Right forelimb (tissue), 1 donor: ENCODE data around the gene TMEM41B.
"Not testable (repeated sequence)": the region's sequence is repeated elsewhere in the genome, so short reads cannot be mapped to it uniquely, and the experiment has no call there.

ENCODE experiments used
- DNase-seq: peaks from one replicate; pipeline ENCODE4 v3.0.0-alpha.2; 2018

Gene TMEM41B

DNA sequence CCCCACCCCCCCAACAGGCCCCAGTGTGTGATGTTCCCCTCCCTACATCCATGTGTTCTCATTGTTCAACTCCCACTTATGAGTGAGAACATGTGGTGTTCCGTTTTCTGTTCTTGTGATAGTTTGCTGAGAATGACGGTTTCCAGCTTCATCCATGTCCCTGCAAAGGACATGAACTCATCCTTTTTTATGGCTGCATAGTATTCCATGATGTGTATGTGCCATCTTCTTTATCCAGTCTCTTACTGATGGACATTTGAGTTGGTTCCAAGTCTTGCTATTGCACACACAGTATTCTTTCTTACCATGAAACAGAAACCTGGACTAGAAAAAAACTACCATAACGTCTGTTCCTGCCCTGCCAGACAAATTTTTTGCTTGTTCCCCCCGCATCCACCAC lies 56.1 kb downstream of the TMEM41B start:
- not testable (repeated sequence) for DNase-seq

DNA sequence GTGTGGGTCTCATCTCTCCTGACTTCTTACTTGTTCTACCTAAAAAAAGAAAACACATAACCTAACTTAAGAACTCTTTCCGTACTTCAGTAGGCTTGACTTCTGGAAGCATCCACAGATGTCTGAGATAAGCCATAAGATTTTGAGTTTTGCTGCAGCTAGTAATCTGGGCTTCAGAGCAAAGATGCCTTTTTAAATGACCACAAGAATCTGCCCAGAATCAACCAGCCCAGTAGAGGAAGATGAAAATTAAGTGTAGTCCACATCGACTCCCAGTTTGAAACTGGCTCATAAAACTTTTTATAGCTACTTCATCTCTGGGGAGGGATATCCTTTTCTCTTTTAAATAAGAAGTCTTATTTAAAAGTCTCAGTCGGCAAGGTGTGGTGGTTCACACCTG lies 60.0 kb downstream of the TMEM41B start:
- DNase-seq: no peak

DNA sequence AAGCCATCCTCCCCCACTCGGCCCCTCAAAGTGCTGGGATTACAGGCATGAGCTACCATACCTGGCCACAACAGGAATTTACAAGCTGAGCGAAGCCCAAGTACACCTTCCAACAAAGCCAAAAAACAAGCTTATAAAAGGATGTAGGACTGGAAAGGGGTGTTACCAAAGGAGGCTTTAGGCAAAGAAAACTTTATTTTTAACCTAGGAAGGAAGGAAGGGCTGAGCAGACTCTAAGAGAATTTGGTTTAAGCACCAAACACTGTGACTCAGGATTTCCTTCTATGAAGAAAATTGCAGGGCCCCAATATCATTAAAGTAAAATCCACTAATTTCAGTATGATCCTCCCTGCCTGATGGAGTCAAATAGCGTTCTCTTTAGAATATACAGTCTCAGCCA lies 61.3 kb downstream of the TMEM41B start:
- DNase-seq: no peak

DNA sequence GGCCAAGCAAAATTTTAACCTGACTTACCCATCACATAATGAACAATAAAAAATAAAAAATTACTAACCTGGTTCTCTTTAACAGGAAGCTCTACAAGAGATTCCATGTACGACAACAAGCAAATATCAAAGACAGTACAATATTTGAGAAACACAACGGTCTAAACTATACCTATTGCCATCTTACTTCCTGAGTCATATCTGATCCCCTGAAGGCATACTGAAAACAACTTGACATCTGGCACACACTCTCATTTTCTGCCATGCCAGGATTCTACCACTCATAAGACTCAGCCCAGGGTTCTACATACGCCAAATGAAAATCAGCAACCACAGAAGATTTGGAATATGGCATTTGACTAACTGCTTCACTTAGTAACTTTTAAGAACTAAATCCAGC lies 63.1 kb downstream of the TMEM41B start:
- no peak for DNase-seq

DNA sequence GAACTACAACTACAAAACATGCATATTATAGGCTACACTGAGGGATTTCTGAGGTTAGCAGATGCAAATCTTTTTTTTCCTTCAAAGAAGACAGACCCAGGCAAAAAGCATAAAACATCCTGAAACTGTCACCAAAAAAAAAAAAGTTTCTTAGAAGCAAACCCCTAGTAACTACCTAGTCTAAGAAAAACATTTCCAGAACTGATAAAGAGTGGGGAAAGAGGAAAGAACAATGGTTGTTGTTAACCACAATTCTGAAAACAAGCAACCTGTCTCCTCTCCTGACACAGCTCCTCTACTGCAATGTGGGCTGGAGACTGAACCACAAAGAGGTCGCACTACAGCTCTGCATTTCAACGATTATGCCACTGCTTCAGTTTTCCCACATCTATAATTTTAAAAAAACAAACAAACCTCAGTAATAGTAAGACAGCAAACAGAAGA lies 64.2 kb downstream of the TMEM41B start:
- no peak for DNase-seq

DNA sequence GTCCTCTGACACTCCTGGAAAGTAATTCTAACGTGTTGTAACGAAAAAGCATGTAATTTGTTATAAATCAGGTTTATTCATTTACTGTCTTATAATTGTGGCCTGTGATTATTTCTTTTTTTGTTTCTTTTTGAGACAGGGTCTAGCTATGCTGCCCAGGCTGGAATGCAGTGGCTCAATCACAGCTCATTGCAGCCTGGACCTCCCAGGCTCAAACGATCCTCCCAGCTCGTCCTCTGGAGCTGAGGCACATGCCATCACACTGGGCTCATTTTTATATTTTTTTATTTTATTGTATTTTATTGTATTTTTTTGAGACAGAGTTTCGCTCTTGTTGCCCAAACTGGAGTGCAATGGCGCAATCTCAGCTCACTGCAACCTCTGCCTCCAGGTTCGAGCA lies 65.1 kb downstream of the TMEM41B start:
- DNase-seq: no peak

DNA sequence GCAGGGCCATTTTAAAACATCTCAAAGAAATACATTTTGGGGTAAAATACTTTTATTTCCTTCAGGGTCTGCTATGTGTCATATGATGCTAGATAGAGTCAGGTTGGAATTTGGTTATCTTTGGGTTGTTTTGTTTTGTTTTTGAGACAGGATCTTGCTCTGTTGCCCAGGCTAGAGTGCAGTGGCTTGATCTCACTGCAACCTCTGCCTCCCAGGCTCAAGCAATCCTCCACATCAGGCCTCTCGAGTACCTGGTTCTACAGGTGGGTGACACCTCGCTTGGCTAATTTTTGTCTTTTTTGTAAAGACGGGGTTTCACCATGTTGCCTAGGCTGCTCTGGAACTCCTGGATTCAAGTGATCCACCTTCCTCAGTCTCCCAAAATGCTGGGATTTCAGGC lies 66.5 kb downstream of the TMEM41B start:
- no peak for DNase-seq

DNA sequence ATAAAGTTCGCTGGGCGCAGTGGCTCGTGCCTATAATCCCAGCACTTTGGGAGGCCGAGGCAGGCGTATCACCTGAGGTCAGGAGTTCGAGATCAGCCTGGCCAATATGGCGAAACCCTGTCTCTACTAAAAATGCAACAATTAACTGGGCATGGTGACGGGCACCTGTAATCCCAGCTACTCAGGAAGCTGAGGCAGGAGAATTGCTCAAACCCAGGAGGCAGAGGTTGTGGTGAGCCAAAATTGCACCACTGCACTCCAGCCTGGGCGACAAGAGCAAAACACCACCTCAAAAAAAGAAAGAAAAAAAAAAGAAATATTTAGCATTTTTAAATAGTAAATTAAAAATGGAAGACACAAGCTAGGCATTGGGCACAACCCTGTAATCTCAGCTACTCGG lies 78.2 kb downstream of the TMEM41B start:
- DNase-seq: not testable (repeated sequence)

DNA sequence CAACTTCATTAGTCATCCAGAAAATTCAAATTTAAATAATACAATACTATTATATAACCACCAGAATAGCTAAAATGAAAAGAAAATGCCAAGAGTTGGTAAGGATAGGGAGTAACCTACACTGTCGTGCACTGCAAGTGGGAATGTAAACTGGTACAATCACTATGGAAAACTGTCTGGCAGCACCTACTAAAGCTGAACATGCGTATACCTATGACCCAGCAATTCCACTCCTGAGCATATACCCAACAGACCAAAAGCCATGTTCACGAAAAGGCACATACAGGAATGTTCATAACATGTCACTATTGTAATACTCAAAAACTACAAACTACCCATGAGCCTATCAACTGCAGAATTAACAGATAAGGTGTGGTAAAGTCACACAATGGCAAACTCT lies 81.9 kb downstream of the TMEM41B start:
- DNase-seq: no peak

DNA sequence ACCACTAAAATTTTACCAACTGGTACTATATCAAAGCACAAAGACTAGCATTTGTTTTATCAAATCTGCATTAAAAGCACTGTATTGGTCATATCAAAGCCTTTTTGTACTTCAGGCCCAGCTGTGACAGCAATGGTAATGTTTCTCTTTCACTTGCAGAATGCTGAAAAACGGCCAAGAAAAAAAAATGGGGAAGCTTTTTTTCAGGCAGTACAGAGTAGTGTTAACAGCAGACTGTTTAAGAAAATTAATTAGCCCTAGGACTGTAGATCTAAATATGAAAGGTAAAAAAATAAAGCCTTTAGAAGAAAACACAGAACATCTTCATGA lies 82.6 kb downstream of the TMEM41B start:
- DNase-seq: no peak
